Mucosa of stomach (tissue), 1 donor: ENCODE results near the gene PRSS50.

Experiments
- H3K27me3 ChIP-seq: one replicate; pipeline ENCODE4 v1.7.0; 2013; ENCODE audit warnings: mild to moderate bottlenecking, low read length; ENCODE audit not compliant: control insufficient read depth, insufficient read depth
- H3K36me3 ChIP-seq: one replicate; pipeline ENCODE4 v1.7.0; 2013; ENCODE audit warnings: low read length; ENCODE audit not compliant: control insufficient read depth, insufficient read depth
- H3K4me1 ChIP-seq: one replicate; pipeline ENCODE4 v1.7.0; 2013; ENCODE audit warnings: mild to moderate bottlenecking, low read length; ENCODE audit not compliant: control insufficient read depth, insufficient read depth
- H3K4me3 ChIP-seq: one replicate; pipeline ENCODE4 v1.7.0; 2013; ENCODE audit warnings: low read length
- H3K9ac ChIP-seq: one replicate; pipeline ENCODE4 v1.7.0; 2013; ENCODE audit warnings: mild to moderate bottlenecking, low read length, moderate library complexity
- H3K9me3 ChIP-seq: one replicate; pipeline ENCODE4 v1.7.0; 2013; ENCODE audit warnings: mild to moderate bottlenecking, low read length, moderate library complexity; ENCODE audit not compliant: control insufficient read depth
- donor health status: Pancreatic carcinoma.

Gene PRSS50

GRCh38 chr3:46668116-46668515 is 49.6 kb downstream of the PRSS50 start:
- Histone ChIP-seq H3K4me3 (no peak overlapping the region), H3K4me1 (no peaks in the 10 kb centered on the region), H3K27me3 (peaks cover 9% of the 10 kb centered on the region), H3K9me3 (no peaks in the 10 kb centered on the region), H3K9ac (no peak overlapping the region), H3K36me3 (no peaks in the 10 kb centered on the region)

GRCh38 chr3:46667657-46668056 is 50.0 kb downstream of the PRSS50 start:
- Histone ChIP-seq H3K4me1 (no peaks in the 10 kb centered on the region), H3K27me3 (peaks cover 9% of the 10 kb centered on the region), H3K9ac (no peak overlapping the region), H3K9me3 (no peaks in the 10 kb centered on the region), H3K4me3 (no peak overlapping the region), H3K36me3 (no peaks in the 10 kb centered on the region)

GRCh38 chr3:46667061-46667621 is 50.5 kb downstream of the PRSS50 start:
- no peak overlapping the region for H3K4me3 ChIP-seq
- no peaks in the 10 kb centered on the region for H3K4me1 ChIP-seq
- no peak overlapping the region for H3K9ac ChIP-seq
- no peaks in the 10 kb centered on the region for H3K36me3 ChIP-seq
- no peaks in the 10 kb centered on the region for H3K9me3 ChIP-seq
- H3K27me3 ChIP-seq: peaks cover 9% of the 10 kb centered on the region

GRCh38 chr3:46666453-46666845 is 51.2 kb downstream of the PRSS50 start:
- H3K27me3 ChIP-seq: peaks cover 9% of the 10 kb centered on the region
- H3K4me1 ChIP-seq: no peaks in the 10 kb centered on the region
- H3K4me3 ChIP-seq: no peak overlapping the region
- no peak overlapping the region for H3K9ac ChIP-seq
- H3K36me3 ChIP-seq: no peaks in the 10 kb centered on the region
- no peaks in the 10 kb centered on the region for H3K9me3 ChIP-seq

GRCh38 chr3:46665763-46666452 is 51.8 kb downstream of the PRSS50 start:
- H3K36me3 ChIP-seq: no peaks in the 10 kb centered on the region
- no peaks in the 10 kb centered on the region for H3K4me1 ChIP-seq
- no peaks in the 10 kb centered on the region for H3K9me3 ChIP-seq
- no peak overlapping the region for H3K9ac ChIP-seq
- no peak overlapping the region for H3K4me3 ChIP-seq
- H3K27me3 ChIP-seq: peaks cover 9% of the 10 kb centered on the region

- H3K4me3 ChIP-seq: no peak overlapping the region
- no peak overlapping the region for H3K9ac ChIP-seq
- peaks cover 9% of the 10 kb centered on the region for H3K27me3 ChIP-seq
- no peaks in the 10 kb centered on the region for H3K9me3 ChIP-seq
- no peaks in the 10 kb centered on the region for H3K4me1 ChIP-seq
- no peaks in the 10 kb centered on the region for H3K36me3 ChIP-seq
Observed at GRCh38 chr3:46664971-46665762, 52.5 kb downstream of the PRSS50 start.

GRCh38 chr3:46664188-46664970 is 53.3 kb downstream of the PRSS50 start:
- no peak overlapping the region for H3K9ac ChIP-seq
- no peaks in the 10 kb centered on the region for H3K4me1 ChIP-seq
- no peak overlapping the region for H3K4me3 ChIP-seq
- H3K9me3 ChIP-seq: no peaks in the 10 kb centered on the region
- no peaks in the 10 kb centered on the region for H3K36me3 ChIP-seq
- H3K27me3 ChIP-seq: peaks cover 9% of the 10 kb centered on the region

- no peak overlapping the region for H3K4me3 ChIP-seq
- H3K27me3 ChIP-seq: peaks cover 9% of the 10 kb centered on the region
- H3K9ac ChIP-seq: no peak overlapping the region
- no peaks in the 10 kb centered on the region for H3K36me3 ChIP-seq
- H3K4me1 ChIP-seq: no peaks in the 10 kb centered on the region
- H3K9me3 ChIP-seq: no peaks in the 10 kb centered on the region
Observed at GRCh38 chr3:46663591-46664135, 54.0 kb downstream of the PRSS50 start.

GRCh38 chr3:46662771-46663551 is 54.7 kb downstream of the PRSS50 start:
- H3K4me1 ChIP-seq: no peaks in the 10 kb centered on the region
- H3K9me3 ChIP-seq: no peaks in the 10 kb centered on the region
- no peaks in the 10 kb centered on the region for H3K36me3 ChIP-seq
- peaks cover 9% of the 10 kb centered on the region for H3K27me3 ChIP-seq
- H3K4me3 ChIP-seq: no peak overlapping the region
- no peak overlapping the region for H3K9ac ChIP-seq
